HEK293 (cell line): ENCODE results near the gene MYO1B.

Experiments used
- ZBTB44 ChIP-seq: fragments of 450-650 bp; IDR thresholded peaks from 2 replicates; pipeline ENCODE4 v1.5.1; 2018; ENCODE audit warnings: missing biosample characterization, mild to moderate bottlenecking, missing genetic modification characterization
- ZBTB7A ChIP-seq: fragments of 450-650 bp; formaldehyde crosslinking; IDR thresholded peaks from 2 replicates; pipeline ENCODE4 v1.5.1; 2016; ENCODE audit warnings: low read depth, missing biosample characterization, missing genetic modification characterization
- ZNF10 ChIP-seq: fragments of 450-650 bp; formaldehyde crosslinking; IDR thresholded peaks from 2 replicates; pipeline ENCODE4 v1.5.1; 2017; ENCODE audit warnings: missing biosample characterization, missing genetic modification characterization
- ZNF2 ChIP-seq: fragments of 450-650 bp; formaldehyde crosslinking; IDR thresholded peaks from 2 replicates; pipeline ENCODE4 v1.5.1; 2016; ENCODE audit warnings: missing biosample characterization, missing genetic modification characterization
- TF ChIP-seq, protein P1 (sequence below): fragments of 450-650 bp; formaldehyde crosslinking; conservative IDR thresholded peaks from 2 replicates; pipeline ENCODE4 v1.5.1; 2016; ENCODE audit warnings: low read depth, missing biosample characterization, missing genetic modification characterization

- TF ChIP-seq, protein P1, sequence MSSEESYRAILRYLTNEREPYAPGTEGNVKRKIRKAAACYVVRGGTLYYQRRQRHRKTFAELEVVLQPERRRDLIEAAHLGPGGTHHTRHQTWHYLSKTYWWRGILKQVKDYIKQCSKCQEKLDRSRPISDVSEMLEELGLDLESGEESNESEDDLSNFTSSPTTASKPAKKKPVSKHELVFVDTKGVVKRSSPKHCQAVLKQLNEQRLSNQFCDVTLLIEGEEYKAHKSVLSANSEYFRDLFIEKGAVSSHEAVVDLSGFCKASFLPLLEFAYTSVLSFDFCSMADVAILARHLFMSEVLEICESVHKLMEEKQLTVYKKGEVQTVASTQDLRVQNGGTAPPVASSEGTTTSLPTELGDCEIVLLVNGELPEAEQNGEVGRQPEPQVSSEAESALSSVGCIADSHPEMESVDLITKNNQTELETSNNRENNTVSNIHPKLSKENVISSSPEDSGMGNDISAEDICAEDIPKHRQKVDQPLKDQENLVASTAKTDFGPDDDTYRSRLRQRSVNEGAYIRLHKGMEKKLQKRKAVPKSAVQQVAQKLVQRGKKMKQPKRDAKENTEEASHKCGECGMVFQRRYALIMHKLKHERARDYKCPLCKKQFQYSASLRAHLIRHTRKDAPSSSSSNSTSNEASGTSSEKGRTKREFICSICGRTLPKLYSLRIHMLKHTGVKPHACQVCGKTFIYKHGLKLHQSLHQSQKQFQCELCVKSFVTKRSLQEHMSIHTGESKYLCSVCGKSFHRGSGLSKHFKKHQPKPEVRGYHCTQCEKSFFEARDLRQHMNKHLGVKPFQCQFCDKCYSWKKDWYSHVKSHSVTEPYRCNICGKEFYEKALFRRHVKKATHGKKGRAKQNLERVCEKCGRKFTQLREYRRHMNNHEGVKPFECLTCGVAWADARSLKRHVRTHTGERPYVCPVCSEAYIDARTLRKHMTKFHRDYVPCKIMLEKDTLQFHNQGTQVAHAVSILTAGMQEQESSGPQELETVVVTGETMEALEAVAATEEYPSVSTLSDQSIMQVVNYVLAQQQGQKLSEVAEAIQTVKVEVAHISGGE (tag by site-specific recombination) = no peak
- TF ChIP-seq ZBTB7A (tag by site-specific recombination) (no peak), ZBTB44 (no peak), ZNF10 (no peak), ZNF2 (tag by site-specific recombination) (no peak)
Measured at GRCh38 chr2:191351298-191351697, 106.1 kb downstream of the MYO1B start.
